H1 (cell line): Measurements from ENCODE around the gene ZXDC. TPM values are rescaled to one million over a fixed set of nuclear protein-coding genes. Genes with fewer than 3 reads are reported as not detected.
A peak's percentile ranks its signal among the peaks of the same experiment; 100 is the strongest.

Experiments used
- CTCF ChIA-PET: fragments of 300-600 bp; sonication (Branson Sonifier 250); formaldehyde crosslinking; loops from one replicate; lab custom pipeline; 2021; ENCODE audit not compliant: partially characterized antibody; lab: Charles Lee
- POLR2A ChIA-PET: fragments of 300-600 bp; sonication (Branson Sonifier 250); formaldehyde crosslinking; loops from one replicate; lab custom pipeline; 2021; ENCODE audit warnings: inconsistent platforms; ENCODE audit not compliant: partially characterized antibody; lab: Charles Lee
- DNase-seq, 2 experiments: peaks; one replicate each; pipeline versions ENCODE4 v3.0.0 to v3.0.0-alpha.2; 2010 to 2022; ENCODE audit warnings: low spot score in 2 of 2, low read depth in 1 of 2, mixed read lengths in 1 of 2
- FAIRE-seq: peaks from 2 replicates; lab custom pipeline; 2011; peaks lifted over from hg19 to GRCh38; lab: Jason Lieb, UNC
- H2AFZ ChIP-seq: 2 replicates; pipeline ENCODE4 v1.8.1; 2012; ENCODE audit warnings: low read length, inconsistent platforms
- H2AK5ac ChIP-seq: 2 replicates; pipeline ENCODE4 v1.6.1; 2013; ENCODE audit warnings: low read depth, low read length
- H2BK120ac ChIP-seq: replicated peaks from 2 replicates; pipeline ENCODE3; 2013; ENCODE audit warnings: low read depth, low read length, inconsistent platforms
- H2BK12ac ChIP-seq: 2 replicates; pipeline ENCODE4 v1.6.1; 2013; ENCODE audit warnings: low read depth, low read length
- H2BK15ac ChIP-seq: 2 replicates; pipeline ENCODE4 v1.6.1; 2013; ENCODE audit warnings: low read length
- H2BK20ac ChIP-seq: 2 replicates; pipeline ENCODE4 v1.6.1; 2013; ENCODE audit warnings: low read length
- H2BK5ac ChIP-seq: 2 replicates; pipeline ENCODE4 v1.6.1; 2013; ENCODE audit warnings: low read depth, low read length
- H3K14ac ChIP-seq: 2 replicates; pipeline ENCODE4 v1.6.1; 2013; ENCODE audit warnings: inconsistent platforms; ENCODE audit not compliant: insufficient read length
- H3K18ac ChIP-seq: 2 replicates; pipeline ENCODE4 v1.6.1; 2013; ENCODE audit warnings: low read length; ENCODE audit errors: extremely low read depth
- H3K23ac ChIP-seq: 2 replicates; pipeline ENCODE4 v1.6.1; 2013; ENCODE audit warnings: inconsistent platforms; ENCODE audit not compliant: insufficient read length
- H3K23me2 ChIP-seq: 2 replicates; pipeline ENCODE4 v1.6.1; 2013; ENCODE audit warnings: low read depth, low read length
- H3K27ac ChIP-seq: 2 replicates; pipeline ENCODE4 v1.6.1; 2011; ENCODE audit warnings: low read depth, low read length, inconsistent platforms
- H3K27me3 ChIP-seq, 4 experiments: replicated peaks in 1 of 4; 1 replicate in 1 of 4; 2 replicates in 3 of 4; pipeline versions ENCODE4 v1.6.1 to v1.8.1; 2011 to 2013; ENCODE audit warnings: low read length in 3 of 4, mild to moderate bottlenecking in 3 of 4, inconsistent platforms in 2 of 4, mixed read lengths in 2 of 4, moderate library complexity in 1 of 4; ENCODE audit not compliant: control insufficient read depth in 3 of 4, insufficient read depth in 3 of 4; ENCODE audit errors: extremely low read depth in 1 of 4
- H3K36me3 ChIP-seq, 4 experiments: 2 replicates each; pipeline versions ENCODE4 v1.6.1 to v1.8.1; 2011 to 2013; ENCODE audit warnings: mild to moderate bottlenecking in 4 of 4, low read length in 3 of 4, moderate library complexity in 2 of 4, control low read depth in 1 of 4, inconsistent platforms in 1 of 4; ENCODE audit not compliant: insufficient read depth in 4 of 4, control insufficient read depth in 2 of 4
- H3K4ac ChIP-seq: replicated peaks from 2 replicates; pipeline ENCODE3; 2013; ENCODE audit warnings: low read length, low read depth, mixed read lengths, inconsistent platforms; ENCODE audit not compliant: insufficient read length
- H3K4me1 ChIP-seq, 4 experiments: replicated peaks in 1 of 4; 1 replicate in 1 of 4; 2 replicates in 3 of 4; pipeline versions ENCODE4 v1.6.1 to v1.8.1; 2011 to 2013; ENCODE audit warnings: low read length in 3 of 4, inconsistent platforms in 2 of 4, mixed read lengths in 1 of 4; ENCODE audit not compliant: insufficient read depth in 4 of 4, control insufficient read depth in 3 of 4
- H3K4me2 ChIP-seq, 2 experiments: 2 replicates each; pipeline versions ENCODE4 v1.6.1 to v1.8.1; 2011 to 2013; ENCODE audit warnings: low read depth in 2 of 2, low read length in 2 of 2, control low read depth in 1 of 2, inconsistent platforms in 1 of 2, mild to moderate bottlenecking in 1 of 2; ENCODE audit not compliant: insufficient read depth in 1 of 2
- H3K4me3 ChIP-seq, 4 experiments: fragments of 200-600, 300-600 bp in 1 of 4; sonication (generic), shearing (Covaris generic), sonication (Bioruptor Twin) in 1 of 4; 2 replicates each; pipeline versions ENCODE4 v1.5.1 to v1.8.1; 2011 to 2016; ENCODE audit warnings: low read length in 4 of 4, low read depth in 3 of 4, control low read depth in 2 of 4, inconsistent platforms in 2 of 4, mild to moderate bottlenecking in 2 of 4, mixed read lengths in 1 of 4, moderate library complexity in 1 of 4; ENCODE audit not compliant: insufficient read depth in 2 of 4; ENCODE audit errors: extremely low read depth in 1 of 4
- H3K56ac ChIP-seq: replicated peaks from 2 replicates; pipeline ENCODE3; 2013; ENCODE audit warnings: low read depth, mild to moderate bottlenecking, mixed read lengths, low read length, inconsistent platforms; ENCODE audit not compliant: insufficient read length
- H3K79me1 ChIP-seq: 2 replicates; pipeline ENCODE4 v1.6.1; 2013; ENCODE audit warnings: low read depth, low read length, control low read depth
- H3K79me2 ChIP-seq, 2 experiments: 2 replicates each; pipeline versions ENCODE4 v1.6.1 to v1.8.1; 2012 to 2013; ENCODE audit warnings: low read length in 2 of 2, mild to moderate bottlenecking in 2 of 2, inconsistent platforms in 1 of 2; ENCODE audit not compliant: insufficient read depth in 2 of 2, control insufficient read depth in 1 of 2
- H3K9ac ChIP-seq, 4 experiments: replicated peaks in 1 of 4; 1 replicate in 1 of 4; 2 replicates in 3 of 4; pipeline versions ENCODE4 v1.6.1 to v1.8.1; 2011 to 2013; ENCODE audit warnings: low read depth in 3 of 4, low read length in 3 of 4, control low read depth in 2 of 4, mild to moderate bottlenecking in 2 of 4, moderate library complexity in 2 of 4, inconsistent platforms in 1 of 4; ENCODE audit errors: extremely low read depth in 1 of 4
- H3K9me3 ChIP-seq, 2 experiments: 2 replicates each; pipeline versions ENCODE4 v1.6.1 to v1.8.1; 2012 to 2013; ENCODE audit warnings: mild to moderate bottlenecking in 2 of 2, moderate library complexity in 2 of 2, control low read depth in 1 of 2, inconsistent platforms in 1 of 2, low read depth in 1 of 2, low read length in 1 of 2, mixed read lengths in 1 of 2; ENCODE audit not compliant: insufficient read depth in 2 of 2
- H4K20me1 ChIP-seq, 2 experiments: replicated peaks in 1 of 2; 2 replicates each; pipeline versions ENCODE3 to v1.8.1; 2011 to 2013; ENCODE audit warnings: inconsistent platforms in 2 of 2, low read length in 2 of 2, mild to moderate bottlenecking in 1 of 2; ENCODE audit not compliant: insufficient read depth in 2 of 2, control insufficient read depth in 1 of 2
- H4K5ac ChIP-seq: 2 replicates; pipeline ENCODE4 v1.6.1; 2013; ENCODE audit warnings: low read length, low read depth, mixed read lengths, inconsistent platforms; ENCODE audit not compliant: insufficient read length
- H4K8ac ChIP-seq: 2 replicates; pipeline ENCODE4 v1.8.0; 2013; ENCODE audit warnings: mild to moderate bottlenecking, moderate library complexity, low read length, inconsistent platforms; ENCODE audit not compliant: insufficient read depth; ENCODE audit errors: extremely low read depth
- H4K91ac ChIP-seq: replicated peaks from 2 replicates; pipeline ENCODE3; 2013; ENCODE audit warnings: low read length, mixed read lengths, inconsistent platforms; ENCODE audit not compliant: insufficient read length
- TCF12 ChIP-seq: IDR thresholded peaks from 2 replicates; pipeline ENCODE4 v1.6.1; 2011; ENCODE audit warnings: low read depth, mild to moderate bottlenecking, low read length
- WGBS, 2 experiments: shearing (Covaris generic) in 1 of 2; methylation state at CpG; one replicate each; pipeline versions ENCODE4 v1.1.6 to v1.1.7; 2013 to 2015; ENCODE audit warnings: low lambda C conversion rate in 2 of 2, mixed read lengths in 2 of 2, inconsistent platforms in 1 of 2, low coverage in 1 of 2, missing lambda C conversion rate in 1 of 2; ENCODE audit not compliant: insufficient replicate concordance in 2 of 2, insufficient coverage in 1 of 2, insufficient read length in 1 of 2; ENCODE audit errors: extremely low coverage in 1 of 2, missing lambda C conversion rate in 1 of 2; 5-methylcytosine and 5-hydroxymethylcytosine counted together
- polyA plus RNA-seq, 7 experiments: library from polyadenylated mRNA; depleted of rRNA in 3 of 7; stranded (reverse) in 5 of 7; unstranded in 2 of 7; fragments of >200 nt in 5 of 7; fragments of 200-250 nt in 2 of 7; gene quantifications; 1 replicate in 5 of 7; 2 replicates in 1 of 7; 4 replicates in 1 of 7; pipeline versions ENCODE4 v1.2.1 to v1.2.3, GENCODE V29; 2011 to 2013; ENCODE audit warnings: missing spikeins in 2 of 7, mixed read lengths in 2 of 7
- total RNA-seq: library from RNA; stranded (reverse); fragmentation: NEBNext Ultra II Directional; extraction: Animal tissue kit (Norgen Biotek cat#: 25700); gene quantifications from 2 replicates; pipeline ENCODE4 v1.2.1, GENCODE V29; 2021

ZXDC gene
- total and polyA plus RNA-seq, 2 of the 8 experiments (the other 6 are each of a cell fraction or from before 2014, with no cell fraction given): 12.7 to 24.3 TPM

- no peak for TF ChIP-seq TCF12
- 89% methylated on average over 4 of the region's 4 CpGs; no CpG with 5 or more reads in 1 of the 2 experiments for WGBS, 2 experiments
- no peaks in the 10 kb centered on the region for H3K79me1 ChIP-seq
- CTCF ChIA-PET: interaction anchor here (0.9 to 1.8 kb wide), 7 partner anchors 14 to 260 kb away, joined by 3 to 6 read pairs (median 4); no protein-coding TSS in a partner anchor
- H4K91ac ChIP-seq: no peak overlapping the region
- FAIRE-seq: peak; percentile 42
- H3K4me1 ChIP-seq: peaks cover 0 to 12% (median 4%) of the 10 kb centered on the region in 4 experiments; a peak in 4 of 7 replicates
- no peak overlapping the region for H4K5ac ChIP-seq
- H4K8ac ChIP-seq: no peak overlapping the region
- no peak overlapping the region for H3K4me2 ChIP-seq
- POLR2A ChIA-PET: interaction anchor here (2.3 kb wide), 1 partner anchor 11 kb away, joined by 7 read pairs; no protein-coding TSS in a partner anchor
- no peaks in the 10 kb centered on the region for H3K36me3 ChIP-seq
- no peaks in the 10 kb centered on the region for H3K79me2 ChIP-seq
- no peaks in the 10 kb centered on the region for H4K20me1 ChIP-seq
- no peak overlapping the region for H3K23ac ChIP-seq
- H3K56ac ChIP-seq: no peak overlapping the region
- no peak overlapping the region for H2BK120ac ChIP-seq
- no peaks in the 10 kb centered on the region for H3K9me3 ChIP-seq
- H3K14ac ChIP-seq: no peak overlapping the region
- no peak overlapping the region for H3K9ac ChIP-seq
- H3K27me3 ChIP-seq: peaks cover 9 to 38% (median 31%) of the 10 kb centered on the region in 4 experiments
- H2AFZ ChIP-seq: no peak overlapping the region
- no peak overlapping the region; the same call in 1 of the 2 replicates for H2BK12ac ChIP-seq
- H3K4me3 ChIP-seq: no peak overlapping the region
- DNase-seq: no peak
- H2BK5ac ChIP-seq: no peak overlapping the region
- no peak overlapping the region for H2BK20ac ChIP-seq
- H2AK5ac ChIP-seq: no peak overlapping the region
- no peak overlapping the region for H3K27ac ChIP-seq
- H3K4ac ChIP-seq: no peak overlapping the region
- H2BK15ac ChIP-seq: 0 out of 2 replicates have a peak overlapping the region, but pooled peaks have one; percentile 53
- H3K18ac ChIP-seq: no peak overlapping the region
- peaks cover 6% of the 10 kb centered on the region; the same call in 1 of the 2 replicates for H3K23me2 ChIP-seq
These were observed 82.1 kb downstream of the ZXDC start for GRCh38 chr3:126393563-126393962.
